ENCODE data around the gene GRIN1. TPM values are rescaled to one million over a fixed set of nuclear protein-coding genes. Genes with fewer than 3 reads are reported as not detected.
A peak's percentile ranks its signal among the peaks of the same experiment; 100 is the strongest.

GRIN1 gene
- total RNA-seq = 0.19 TPM
- 0.18 TPM for polyA plus RNA-seq
- long read RNA-seq, donor 1 = 0 reads
- long read RNA-seq, donor 2 = 0 reads
- long read RNA-seq, donor 3 = 0 reads
- long read RNA-seq, donor 4 = 0 reads
- long read RNA-seq, donor 5, partial matches to known transcripts = 0 of 1 reads
- long read RNA-seq, donor 5, other reads (novel, unspliced or antisense) = 0 of 1 reads
- long read RNA-seq, donor 6 = 0 reads
- long read RNA-seq, donor 7 = 0 reads
- long read RNA-seq, donor 8 = 0 reads
- long read RNA-seq, donor 9 = 0 reads
- long read RNA-seq, donor 10 = 0 reads

GRCh38 chr9:137138722-137139467, at the start of gene GRIN1:
TSS of gene GRIN1 (plus strand) at chr9:137139154. CDS start at chr9:137139487, 333 bp downstream.
- peaks cover 33 to 34% of the 10 kb centered on the region in 2 donors for H3K4me1 ChIP-seq (ENCODE audit: control insufficient read depth in 2 of 2, insufficient read depth in 2 of 2, low read length in 2 of 2)
- 8% methylated on average over 104 of the region's 104 CpGs for WGBS
- H3K36me3 ChIP-seq (ENCODE audit: control insufficient read depth in 2 of 2, insufficient read depth in 2 of 2, low read length in 1 of 2) = no peaks in the 10 kb centered on the region
- no peak within 1 kb of the TSS for H3K4me3 ChIP-seq (ENCODE audit: low read length in 2 of 2)
- no peak within 1 kb of the TSS for H3K27ac ChIP-seq (ENCODE audit: low read depth in 1 of 2, low read length in 1 of 2)
- peak in 3 of 9 donors; percentile 55 to 74 (median 69) for DNase-seq (ENCODE audit: low read depth in 6 of 9, low spot score in 9 of 9)
- H3K27me3 ChIP-seq (ENCODE audit: control insufficient read depth in 2 of 2, insufficient read depth in 1 of 2, low read length in 1 of 2) = peaks cover 46 to 95% of the 10 kb centered on the region in 2 donors
- peaks cover 1 to 19% of the 10 kb centered on the region in 2 donors for H3K9me3 ChIP-seq (ENCODE audit: control insufficient read depth in 2 of 2, insufficient read depth in 1 of 2, low read length in 1 of 2)

- no peak for DNase-seq (ENCODE audit: low read depth in 6 of 9, low spot score in 9 of 9)
- H3K27ac ChIP-seq (ENCODE audit: low read depth in 1 of 2, low read length in 1 of 2) = no peak overlapping the region
- peaks cover 5 to 18% of the 10 kb centered on the region in 2 donors for H3K27me3 ChIP-seq (ENCODE audit: control insufficient read depth in 2 of 2, insufficient read depth in 1 of 2, low read length in 1 of 2)
- H3K4me3 ChIP-seq (ENCODE audit: low read length in 2 of 2) = no peak overlapping the region
- H3K4me1 ChIP-seq (ENCODE audit: control insufficient read depth in 2 of 2, insufficient read depth in 2 of 2, low read length in 2 of 2) = peaks cover 15 to 20% of the 10 kb centered on the region in 2 donors
- no peaks in the 10 kb centered on the region for H3K9me3 ChIP-seq (ENCODE audit: control insufficient read depth in 2 of 2, insufficient read depth in 1 of 2, low read length in 1 of 2)
- 97% methylated on average over 11 of the region's 11 CpGs for WGBS
- H3K36me3 ChIP-seq (ENCODE audit: control insufficient read depth in 2 of 2, insufficient read depth in 2 of 2, low read length in 1 of 2) = peaks cover 6 to 9% of the 10 kb centered on the region in 2 donors
Measured at GRCh38 chr9:137089232-137089947, 49.6 kb upstream of the GRIN1 start.

GRCh38 chr9:137095664-137096517, 43.1 kb upstream of the GRIN1 start:
- H3K9me3 ChIP-seq (ENCODE audit: control insufficient read depth in 2 of 2, insufficient read depth in 1 of 2, low read length in 1 of 2) = peaks cover 0 to 10% of the 10 kb centered on the region in 2 donors
- peak overlapping the region; percentile 93 to 94 for H3K27ac ChIP-seq (ENCODE audit: low read depth in 1 of 2, low read length in 1 of 2)
- H3K36me3 ChIP-seq (ENCODE audit: control insufficient read depth in 2 of 2, insufficient read depth in 2 of 2, low read length in 1 of 2) = peaks cover 36 to 49% of the 10 kb centered on the region in 2 donors
- peak; percentile 62 to 95 (median 85) for DNase-seq (ENCODE audit: low read depth in 6 of 9, low spot score in 9 of 9)
- WGBS = 54% methylated on average over 30 of the region's 30 CpGs
- H3K4me1 ChIP-seq (ENCODE audit: control insufficient read depth in 2 of 2, insufficient read depth in 2 of 2, low read length in 2 of 2) = peaks cover 4 to 19% of the 10 kb centered on the region in 2 donors
- peak overlapping the region; percentile 4 to 45 for H3K4me3 ChIP-seq (ENCODE audit: low read length in 2 of 2)
- no peaks in the 10 kb centered on the region for H3K27me3 ChIP-seq (ENCODE audit: control insufficient read depth in 2 of 2, insufficient read depth in 1 of 2, low read length in 1 of 2)

GRCh38 chr9:137096785-137097546, 42.0 kb upstream of the GRIN1 start:
- WGBS = 97% methylated on average over 31 of the region's 31 CpGs
- Histone ChIP-seq H3K9me3 (ENCODE audit: control insufficient read depth in 2 of 2, insufficient read depth in 1 of 2, low read length in 1 of 2) (peaks cover 0 to 11% of the 10 kb centered on the region in 2 donors), H3K4me3 (ENCODE audit: low read length in 2 of 2) (no peak overlapping the region), H3K36me3 (ENCODE audit: control insufficient read depth in 2 of 2, insufficient read depth in 2 of 2, low read length in 1 of 2) (peaks cover 43 to 55% of the 10 kb centered on the region in 2 donors), H3K27ac (ENCODE audit: low read depth in 1 of 2, low read length in 1 of 2) (peak overlapping the region in 1 of 2 donors; percentile 93), H3K4me1 (ENCODE audit: control insufficient read depth in 2 of 2, insufficient read depth in 2 of 2, low read length in 2 of 2) (peaks cover 4 to 19% of the 10 kb centered on the region in 2 donors), H3K27me3 (ENCODE audit: control insufficient read depth in 2 of 2, insufficient read depth in 1 of 2, low read length in 1 of 2) (no peaks in the 10 kb centered on the region)
- no peak for DNase-seq (ENCODE audit: low read depth in 6 of 9, low spot score in 9 of 9)

- Histone ChIP-seq H3K4me1 (ENCODE audit: control insufficient read depth in 2 of 2, insufficient read depth in 2 of 2, low read length in 2 of 2) (peaks cover 4 to 19% of the 10 kb centered on the region in 2 donors), H3K9me3 (ENCODE audit: control insufficient read depth in 2 of 2, insufficient read depth in 1 of 2, low read length in 1 of 2) (peaks cover 5 to 21% of the 10 kb centered on the region in 2 donors), H3K27me3 (ENCODE audit: control insufficient read depth in 2 of 2, insufficient read depth in 1 of 2, low read length in 1 of 2) (no peaks in the 10 kb centered on the region), H3K36me3 (ENCODE audit: control insufficient read depth in 2 of 2, insufficient read depth in 2 of 2, low read length in 1 of 2) (peaks cover 50 to 60% of the 10 kb centered on the region in 2 donors), H3K27ac (ENCODE audit: low read depth in 1 of 2, low read length in 1 of 2) (no peak overlapping the region), H3K4me3 (ENCODE audit: low read length in 2 of 2) (no peak overlapping the region)
- 97% methylated on average over 20 of the region's 20 CpGs for WGBS
- DNase-seq (ENCODE audit: low read depth in 6 of 9, low spot score in 9 of 9) = no peak
Measured at GRCh38 chr9:137097761-137098462, 41.0 kb upstream of the GRIN1 start.

- H3K27ac ChIP-seq (ENCODE audit: low read depth in 1 of 2, low read length in 1 of 2) = no peak overlapping the region
- DNase-seq (ENCODE audit: low read depth in 6 of 9, low spot score in 9 of 9) = no peak
- no peak overlapping the region for H3K4me3 ChIP-seq (ENCODE audit: low read length in 2 of 2)
- 91% methylated on average over 14 of the region's 14 CpGs for WGBS
- peaks cover 8 to 24% of the 10 kb centered on the region in 2 donors for H3K9me3 ChIP-seq (ENCODE audit: control insufficient read depth in 2 of 2, insufficient read depth in 1 of 2, low read length in 1 of 2)
- H3K27me3 ChIP-seq (ENCODE audit: control insufficient read depth in 2 of 2, insufficient read depth in 1 of 2, low read length in 1 of 2) = no peaks in the 10 kb centered on the region
- peaks cover 4 to 19% of the 10 kb centered on the region in 2 donors for H3K4me1 ChIP-seq (ENCODE audit: control insufficient read depth in 2 of 2, insufficient read depth in 2 of 2, low read length in 2 of 2)
- peaks cover 63 to 72% of the 10 kb centered on the region in 2 donors for H3K36me3 ChIP-seq (ENCODE audit: control insufficient read depth in 2 of 2, insufficient read depth in 2 of 2, low read length in 1 of 2)
Measured at GRCh38 chr9:137099231-137099630, 39.7 kb upstream of the GRIN1 start.

GRCh38 chr9:137103206-137103999, 35.6 kb upstream of the GRIN1 start:
- Histone ChIP-seq H3K4me1 (ENCODE audit: control insufficient read depth in 2 of 2, insufficient read depth in 2 of 2, low read length in 2 of 2) (no peaks in the 10 kb centered on the region), H3K4me3 (ENCODE audit: low read length in 2 of 2) (no peak overlapping the region)
- 95% methylated on average over 37 of the region's 37 CpGs for WGBS

More at GRCh38 chr9:137103206-137103999, 35.6 kb upstream of the GRIN1 start:
- peaks cover 77 to 93% of the 10 kb centered on the region in 2 donors for H3K36me3 ChIP-seq (ENCODE audit: control insufficient read depth in 2 of 2, insufficient read depth in 2 of 2, low read length in 1 of 2)
- DNase-seq (ENCODE audit: low read depth in 6 of 9, low spot score in 9 of 9) = no peak
- no peak overlapping the region for H3K27ac ChIP-seq (ENCODE audit: low read depth in 1 of 2, low read length in 1 of 2)
- no peaks in the 10 kb centered on the region for H3K27me3 ChIP-seq (ENCODE audit: control insufficient read depth in 2 of 2, insufficient read depth in 1 of 2, low read length in 1 of 2)
- peaks cover 8 to 17% of the 10 kb centered on the region in 2 donors for H3K9me3 ChIP-seq (ENCODE audit: control insufficient read depth in 2 of 2, insufficient read depth in 1 of 2, low read length in 1 of 2)

Measured in thymus (tissue), 14 donors.